Activated B cell treated with CpG ODN at 0.5 μM for 24 hours (primary cell): ENCODE results near the gene SPR. TPM values are rescaled to one million over a fixed set of nuclear protein-coding genes. Genes with fewer than 3 reads are reported as not detected.

Source experiments
- ATAC-seq: fragments of 200-7000 bp; cut with Tn5 transposase; one replicate; pipeline ENCODE4 v1.10.0; 2021; ENCODE audit warnings: low read depth, mild to moderate bottlenecking, moderate library complexity
- CTCF ChIA-PET: fragments of 350-600 bp; sonication (Branson Sonifier 250); formaldehyde crosslinking; loops from one replicate; lab custom pipeline; 2021; ENCODE audit warnings: antibody characterized with exemption; lab: Charles Lee
- POLR2A ChIA-PET: fragments of 350-600 bp; sonication (Branson Sonifier 250); formaldehyde crosslinking; loops from one replicate; lab custom pipeline; 2021; ENCODE audit warnings: antibody characterized with exemption; lab: Charles Lee
- DNase-seq: peaks from one replicate; pipeline ENCODE4 v3.0.0; 2022
- H3K27ac Mint-ChIP-seq: one replicate; pipeline ENCODE4 v1.8.0; 2020; ENCODE audit warnings: mixed read lengths
- H3K27me3 Mint-ChIP-seq: one replicate; pipeline ENCODE4 v1.8.0; 2021; ENCODE audit warnings: mixed read lengths
- H3K36me3 Mint-ChIP-seq: one replicate; pipeline ENCODE4 v1.8.0; 2021; ENCODE audit warnings: low read depth, mixed read lengths
- H3K4me1 Mint-ChIP-seq: one replicate; pipeline ENCODE4 v1.8.0; 2021; ENCODE audit warnings: mixed read lengths
- H3K4me3 Mint-ChIP-seq: one replicate; pipeline ENCODE4 v1.8.0; 2020; ENCODE audit warnings: mild to moderate bottlenecking, mixed read lengths
- H3K9me3 Mint-ChIP-seq: one replicate; pipeline ENCODE4 v1.8.0; 2020; ENCODE audit warnings: mixed read lengths
- CTCF ChIP-seq: fragments of 200-600 bp; IDR thresholded peaks from one replicate; pipeline ENCODE4 v1.8.0; 2022; ENCODE audit warnings: antibody characterized with exemption, mild to moderate bottlenecking
- intact Hi-C: fragments of 100-400 bp; cut with micrococcal nuclease; formaldehyde crosslinking; loops from one replicate; pipeline ENCODE4 v1.15.1; 2024
- total RNA-seq: library from RNA; stranded (reverse); gene quantifications from 2 replicates; pipeline ENCODE4 v1.2.3, GENCODE V29; 2022

The SPR gene
- total RNA-seq, 1 donor from 2014 or later: 0.31 TPM

GRCh38 chr2:72926811-72927465, 39.7 kb downstream of the SPR start:
- no peak for TF ChIP-seq CTCF
- peaks cover 36% of the 10 kb centered on the region for H3K27me3 Mint-ChIP-seq
- no peaks in the 10 kb centered on the region for H3K36me3 Mint-ChIP-seq
- CTCF ChIA-PET: interaction anchor here (0.8 kb wide), 1 partner anchor 34 kb away, joined by 3 read pairs; no protein-coding TSS in a partner anchor
- peaks cover 2% of the 10 kb centered on the region for H3K4me1 Mint-ChIP-seq
- H3K4me3 Mint-ChIP-seq: no peak overlapping the region
- no peaks in the 10 kb centered on the region for H3K9me3 Mint-ChIP-seq
- POLR2A ChIA-PET: no interaction called here
- ATAC-seq (no peak), DNase-seq (no peak)
- no peak overlapping the region for H3K27ac Mint-ChIP-seq
- intact Hi-C loops: no loop called here

DNA sequence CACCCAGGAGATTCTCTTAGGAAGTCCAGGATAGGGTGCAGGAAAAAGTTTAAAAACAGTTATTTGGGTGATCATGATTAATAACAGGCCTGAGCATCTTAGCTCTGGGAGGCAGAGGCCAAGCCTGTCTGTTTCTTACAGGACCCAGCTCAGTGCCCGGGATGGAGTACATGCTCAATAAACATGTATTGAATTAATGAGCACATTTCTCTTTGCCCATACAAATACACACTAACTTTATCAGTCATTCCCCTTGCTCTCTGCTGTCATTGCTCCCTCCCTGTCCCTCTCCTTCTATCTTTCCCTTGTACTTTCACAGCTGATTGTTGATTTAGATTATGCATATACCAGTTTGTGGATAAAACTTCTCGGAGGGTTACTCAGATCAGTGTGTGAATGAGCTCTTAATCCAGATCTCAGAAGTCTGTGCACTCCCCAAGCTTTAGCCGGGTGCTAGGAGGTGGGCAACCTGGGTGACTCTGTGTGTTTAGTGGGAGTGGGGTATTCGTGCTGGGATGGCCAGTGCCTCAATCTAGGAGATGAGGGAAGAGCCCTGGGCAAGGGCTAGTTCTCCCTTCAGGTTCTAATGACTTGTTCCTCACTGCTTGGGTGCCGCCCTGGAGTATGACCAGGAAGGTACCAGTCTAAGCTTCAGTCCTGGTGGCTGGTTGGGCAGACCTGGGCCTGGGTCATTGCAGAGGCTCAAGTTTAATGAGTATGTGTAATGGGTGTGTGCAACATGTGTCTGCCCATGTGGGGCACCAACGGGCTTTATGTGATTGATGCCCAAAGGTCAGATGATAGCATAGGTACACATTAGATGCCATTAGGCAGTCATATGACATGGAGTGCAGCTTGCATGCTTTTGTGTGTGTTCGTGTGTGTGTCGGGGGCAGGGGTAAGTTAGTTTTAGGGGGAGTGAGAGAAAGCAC, 40.7 kb downstream of the SPR start:
- ATAC-seq (no peak), DNase-seq (no peak)
- no peak overlapping the region for H3K27ac Mint-ChIP-seq

GRCh38 chr2:72929010-72929409, 41.8 kb downstream of the SPR start:
- Mint-ChIP-seq H3K27ac (no peak overlapping the region), H3K36me3 (no peaks in the 10 kb centered on the region), H3K4me3 (no peak overlapping the region), H3K27me3 (peaks cover 18% of the 10 kb centered on the region), H3K4me1 (no peaks in the 10 kb centered on the region), H3K9me3 (no peaks in the 10 kb centered on the region)
- intact Hi-C loops: no loop called here
- ATAC-seq (no peak), DNase-seq (no peak)
- TF ChIP-seq CTCF: no peak
- ChIA-PET POLR2A (no interaction called here), CTCF (no interaction called here)

More for the DNA sequence above, 40.7 kb downstream of the SPR start:
- intact Hi-C loops: no loop called here
- Mint-ChIP-seq H3K9me3 (no peaks in the 10 kb centered on the region), H3K27me3 (peaks cover 27% of the 10 kb centered on the region), H3K4me1 (peaks cover 2% of the 10 kb centered on the region), H3K4me3 (no peak overlapping the region), H3K36me3 (no peaks in the 10 kb centered on the region)
- TF ChIP-seq CTCF: no peak
- ChIA-PET POLR2A (no interaction called here), CTCF (no interaction called here)

GRCh38 chr2:72931280-72931910, 44.2 kb downstream of the SPR start:
- no peaks in the 10 kb centered on the region for H3K36me3 Mint-ChIP-seq
- H3K9me3 Mint-ChIP-seq: no peaks in the 10 kb centered on the region
- TF ChIP-seq CTCF: no peak
- peak; percentile 4 for DNase-seq
- no peaks in the 10 kb centered on the region for H3K4me1 Mint-ChIP-seq
- H3K27ac Mint-ChIP-seq: no peak overlapping the region
- intact Hi-C loops: no loop called here
- ATAC-seq: no peak
- ChIA-PET CTCF (no interaction called here), POLR2A (no interaction called here)
- H3K27me3 Mint-ChIP-seq: peaks cover 19% of the 10 kb centered on the region
- H3K4me3 Mint-ChIP-seq: no peak overlapping the region
